GM23248 (cell line): Measurements from ENCODE around the gene BLMH. TPM values are rescaled to one million over a fixed set of nuclear protein-coding genes. Genes with fewer than 3 reads are reported as not detected.

ENCODE experiments used
- DNase-seq: peaks from one replicate; pipeline ENCODE4 v3.0.0-alpha.2; 2015
- H2AFZ ChIP-seq: fragments of 200-600 bp; sonication (generic); 2 replicates; pipeline ENCODE4 v1.6.1; 2016; ENCODE audit warnings: antibody characterized with exemption
- H3F3A ChIP-seq: fragments of 200-600 bp; sonication (generic); 2 replicates; pipeline ENCODE4 v1.6.1; 2016; ENCODE audit warnings: mild to moderate bottlenecking, antibody characterized with exemption, mixed run types; ENCODE audit not compliant: insufficient read depth
- H3K27ac ChIP-seq: fragments of 200-600 bp; sonication (generic); 2 replicates; pipeline ENCODE4 v1.5.1; 2016; ENCODE audit warnings: mild to moderate bottlenecking
- H3K27me3 ChIP-seq: fragments of 200-600 bp; sonication (generic); replicated peaks from 2 replicates; pipeline ENCODE4 v1.6.1; 2016; ENCODE audit warnings: mild to moderate bottlenecking; ENCODE audit not compliant: insufficient read depth
- H3K36me3 ChIP-seq: fragments of 200-600 bp; sonication (generic); 2 replicates; pipeline ENCODE4 v1.6.1; 2016; ENCODE audit warnings: low read depth, mild to moderate bottlenecking
- H3K4me1 ChIP-seq: fragments of 200-600 bp; sonication (generic); 2 replicates; pipeline ENCODE4 v1.6.1; 2016; ENCODE audit warnings: mild to moderate bottlenecking; ENCODE audit not compliant: insufficient read depth
- H3K4me2 ChIP-seq: fragments of 200-600 bp; sonication (generic); one replicate; pipeline ENCODE4 v1.6.1; 2016; ENCODE audit warnings: mild to moderate bottlenecking; ENCODE audit not compliant: unreplicated experiment
- H3K4me3 ChIP-seq: fragments of 200-600 bp; sonication (generic); 2 replicates; pipeline ENCODE4 v1.5.1; 2016; ENCODE audit warnings: mild to moderate bottlenecking
- H3K79me2 ChIP-seq: fragments of 200-600 bp; sonication (generic); 2 replicates; pipeline ENCODE4 v1.6.1; 2016; ENCODE audit warnings: mild to moderate bottlenecking; ENCODE audit not compliant: insufficient read depth
- H3K9ac ChIP-seq: fragments of 200-600 bp; sonication (generic); 2 replicates; pipeline ENCODE4 v1.6.1; 2016; ENCODE audit warnings: mild to moderate bottlenecking
- H3K9me2 ChIP-seq: fragments of 200-600 bp; sonication (generic); 2 replicates; pipeline ENCODE4 v1.6.1; 2016; ENCODE audit warnings: mixed run types, mild to moderate bottlenecking, moderate library complexity; ENCODE audit not compliant: insufficient read depth
- H3K9me3 ChIP-seq: fragments of 200-600 bp; sonication (generic); one replicate; pipeline ENCODE4 v1.6.1; 2017; ENCODE audit warnings: low read depth
- H4K20me1 ChIP-seq: fragments of 200-600 bp; sonication (generic); 2 replicates; pipeline ENCODE4 v1.6.0; 2016; ENCODE audit not compliant: insufficient read depth
- EZH2 ChIP-seq: fragments of 200-600 bp; sonication (generic); IDR thresholded peaks from 2 replicates; pipeline ENCODE4 v1.6.1; 2018; ENCODE audit warnings: antibody characterized with exemption, mild to moderate bottlenecking; ENCODE audit not compliant: insufficient read depth, poor library complexity, severe bottlenecking
- EZH2phosphoT487 ChIP-seq: fragments of 200-600 bp; sonication (generic); IDR thresholded peaks from 2 replicates; pipeline ENCODE4 v1.6.1; 2018; ENCODE audit warnings: antibody characterized with exemption, moderate library complexity, mild to moderate bottlenecking, low read depth; ENCODE audit not compliant: insufficient read depth
- WGBS, 2 experiments: methylation state at CpG; one replicate each; pipeline ENCODE4 v1.1.6; 2015 to 2017; ENCODE audit warnings: low lambda C conversion rate in 2 of 2, low coverage in 1 of 2; ENCODE audit errors: missing lambda C conversion rate in 2 of 2; 5-methylcytosine and 5-hydroxymethylcytosine counted together
- in situ Hi-C: fragments of 300-500 bp; cut with MboI; formaldehyde crosslinking; loops from 2 replicates; pipeline ENCODE4 v1.15.0; 2020
- polyA plus RNA-seq: library from polyadenylated mRNA; unstranded; fragments of >200 nt; fragmentation: Nextera tagmentation; extraction: Ambion mirVana; gene quantifications from 2 replicates; pipeline ENCODE4 v1.2.1, GENCODE V29; 2016
- total RNA-seq: library from RNA; depleted of rRNA; stranded (reverse); fragments of >200 nt; shearing (Covaris generic); gene quantifications from 2 replicates; pipeline ENCODE4 v1.2.3, GENCODE V29; 2014

Gene BLMH
- total and polyA plus RNA-seq, 2 experiments from 2014 or later: 17.3 to 22.4 TPM

GRCh38 chr17:30274887-30275286 is 16.9 kb downstream of the BLMH start:
- no peak overlapping the region for H3K4me2 ChIP-seq
- no peak for TF ChIP-seq EZH2phosphoT487
- no peak for TF ChIP-seq EZH2
- no peak overlapping the region for H3K9ac ChIP-seq
- H3K9me2 ChIP-seq: no peaks in the 10 kb centered on the region
- no peak overlapping the region for H3K27ac ChIP-seq
- H3K4me3 ChIP-seq: no peak overlapping the region
- no peak overlapping the region for H2AFZ ChIP-seq
- no peaks in the 10 kb centered on the region for H3K9me3 ChIP-seq
- DNase-seq: no peak
- H4K20me1 ChIP-seq: no peaks in the 10 kb centered on the region
- H3F3A ChIP-seq: no peaks in the 10 kb centered on the region
- H3K79me2 ChIP-seq: no peaks in the 10 kb centered on the region; the same call in 1 of the 2 replicates
- peaks cover 8% of the 10 kb centered on the region; the same call in 1 of the 2 replicates for H3K4me1 ChIP-seq
- no peaks in the 10 kb centered on the region for H3K27me3 ChIP-seq
- H3K36me3 ChIP-seq: peaks cover 28% of the 10 kb centered on the region
- in situ Hi-C loops: no loop called here
- 98 to 99% methylated on average over 3 of the region's 3 CpGs for WGBS, 2 experiments

GRCh38 chr17:30273373-30273772 is 18.4 kb downstream of the BLMH start:
- no peaks in the 10 kb centered on the region for H3F3A ChIP-seq
- no peak overlapping the region for H3K27ac ChIP-seq
- H3K4me3 ChIP-seq: no peak overlapping the region
- H3K9me3 ChIP-seq: no peaks in the 10 kb centered on the region
- H3K9me2 ChIP-seq: no peaks in the 10 kb centered on the region
- H3K79me2 ChIP-seq: no peaks in the 10 kb centered on the region; the same call in 1 of the 2 replicates
- peaks cover 10% of the 10 kb centered on the region; the same call in 1 of the 2 replicates for H3K4me1 ChIP-seq
- no peaks in the 10 kb centered on the region for H4K20me1 ChIP-seq
- H3K27me3 ChIP-seq: no peaks in the 10 kb centered on the region
- no peak overlapping the region for H3K4me2 ChIP-seq
- no peak for TF ChIP-seq EZH2
- no peak for TF ChIP-seq EZH2phosphoT487
- peaks cover 28% of the 10 kb centered on the region for H3K36me3 ChIP-seq
- in situ Hi-C loops: no loop called here
- WGBS, 2 experiments: 88 to 92% methylated on average over 6 of the region's 6 CpGs
- no peak overlapping the region for H2AFZ ChIP-seq
- DNase-seq: no peak
- no peak overlapping the region for H3K9ac ChIP-seq

DNA sequence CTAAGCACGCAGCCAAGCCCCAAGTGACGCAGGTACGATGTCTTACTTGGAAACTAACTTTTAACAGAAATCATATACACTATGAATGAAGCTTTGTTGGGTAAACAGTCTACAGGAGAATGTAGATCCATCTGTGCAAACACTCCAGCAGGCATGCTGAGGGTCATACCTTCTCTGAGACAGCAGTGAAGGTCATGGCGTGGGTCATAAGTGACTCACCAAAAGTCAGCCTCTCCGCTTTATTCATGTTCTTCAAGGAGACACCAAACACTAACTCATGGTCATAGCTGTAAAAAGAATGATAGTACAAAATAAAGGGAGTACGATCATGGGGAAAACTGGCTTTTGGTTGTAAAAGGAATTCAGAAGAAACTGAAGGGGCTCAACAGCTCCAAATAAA is 20.6 kb downstream of the BLMH start:
- Histone ChIP-seq H3K36me3 (peaks cover 34% of the 10 kb centered on the region), H3K4me1 (peaks cover 14% of the 10 kb centered on the region), H3K9me3 (no peaks in the 10 kb centered on the region), H3K9me2 (no peaks in the 10 kb centered on the region), H3K4me3 (no peak overlapping the region), H3K9ac (no peak overlapping the region), H2AFZ (no peak overlapping the region), H4K20me1 (no peaks in the 10 kb centered on the region), H3K79me2 (no peaks in the 10 kb centered on the region; the same call in 1 of the 2 replicates), H3F3A (0 out of 2 replicates have a peak, but pooled peaks cover 3% of the 10 kb centered on the region), H3K27ac (no peak overlapping the region), H3K27me3 (no peaks in the 10 kb centered on the region), H3K4me2 (no peak overlapping the region)
- in situ Hi-C loops: no loop called here
- 77 to 90% methylated on average over 6 of the region's 6 CpGs for WGBS, 2 experiments
- TF ChIP-seq EZH2 (no peak), EZH2phosphoT487 (no peak)
- DNase-seq: peak; percentile 38

DNA sequence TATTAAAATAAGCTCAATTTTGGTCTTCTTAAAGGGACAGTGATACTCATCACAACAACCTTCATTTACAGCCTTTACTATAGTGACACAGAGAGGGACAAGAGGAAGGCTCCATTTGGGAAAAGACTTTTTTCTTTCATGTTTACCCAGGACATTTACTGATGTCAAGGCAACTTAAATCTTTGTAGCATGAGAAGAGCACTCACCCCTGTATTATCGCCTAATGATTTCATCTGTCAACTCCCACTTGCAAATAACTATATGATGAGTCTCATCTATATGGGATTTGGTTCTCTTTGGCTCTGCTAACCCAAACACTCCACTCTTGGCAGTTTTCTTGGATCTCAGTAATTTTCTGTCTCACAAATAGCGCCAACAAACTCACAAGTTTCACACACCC is 24.1 kb downstream of the BLMH start:
- H3K4me3 ChIP-seq: no peak overlapping the region
- peaks cover 35% of the 10 kb centered on the region for H3K36me3 ChIP-seq
- in situ Hi-C loops: no loop called here
- H3K9me2 ChIP-seq: no peaks in the 10 kb centered on the region
- H3K27me3 ChIP-seq: no peaks in the 10 kb centered on the region
- H3K27ac ChIP-seq: peak overlapping the region; percentile 28
- H3K4me1 ChIP-seq: peaks cover 32% of the 10 kb centered on the region
- H2AFZ ChIP-seq: no peak overlapping the region
- peak; percentile 68 for DNase-seq
- H3K9ac ChIP-seq: peak overlapping the region; percentile 18; the same call in 1 of the 2 replicates
- TF ChIP-seq EZH2 (no peak), EZH2phosphoT487 (no peak)
- 69 to 74% methylated on average over 2 of the region's 2 CpGs for WGBS, 2 experiments
- peaks cover 16% of the 10 kb centered on the region for H3F3A ChIP-seq
- H3K79me2 ChIP-seq: no peaks in the 10 kb centered on the region
- peak overlapping the region; percentile 21 for H3K4me2 ChIP-seq
- no peaks in the 10 kb centered on the region for H3K9me3 ChIP-seq
- H4K20me1 ChIP-seq: no peaks in the 10 kb centered on the region
